NCI-H2196 treated with DMSO at 0.1 percent for 48 hours (cell line): ENCODE measurements around the gene ZNF597.
"Not testable (repeated sequence)": the region's sequence is repeated elsewhere in the genome, so short reads cannot be mapped to it uniquely, and the experiment has no call there.

Experiments used
- DNase-seq: peaks from one replicate; lab custom pipeline; 2025; ENCODE audit not compliant: unreplicated experiment; lab: John Stamatoyannopoulos, UW

The ZNF597 gene

DNA sequence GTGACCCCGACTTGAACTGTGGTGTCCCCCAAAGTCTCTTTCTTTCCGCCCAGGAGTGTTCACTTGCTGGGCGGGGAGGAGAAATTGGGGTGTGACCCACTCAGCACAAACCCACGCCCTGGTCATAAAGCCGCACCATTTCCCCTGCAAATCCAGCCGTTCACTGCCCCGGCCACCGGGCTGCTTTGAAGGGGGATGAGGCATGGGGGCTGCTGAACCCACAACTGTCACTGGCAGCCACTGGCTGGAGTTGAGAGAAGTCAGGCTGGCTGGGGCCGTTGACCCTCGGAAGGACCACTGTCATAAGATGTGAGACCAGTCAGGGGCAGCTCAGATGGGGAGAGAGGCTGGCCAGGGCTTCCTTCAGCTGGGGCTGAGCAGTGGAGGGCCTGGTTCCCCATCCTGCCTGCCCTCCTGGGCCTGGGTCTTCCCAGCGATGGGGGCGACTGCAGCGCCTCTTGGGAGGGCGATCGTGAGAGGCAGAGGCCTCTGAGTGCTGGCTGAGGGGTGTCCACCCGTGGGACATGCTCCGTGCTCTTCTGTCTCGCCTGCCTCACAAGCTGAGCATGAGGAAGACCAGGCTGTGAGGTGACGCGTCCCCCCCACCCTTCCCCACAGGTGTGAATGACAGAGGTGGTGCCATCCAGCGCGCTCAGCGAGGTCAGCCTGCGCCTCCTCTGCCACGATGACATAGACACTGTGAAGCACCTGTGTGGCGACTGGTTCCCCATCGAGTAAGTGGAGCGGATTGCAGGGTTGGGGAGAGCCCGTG, 32.5 kb upstream of the ZNF597 start:
- DNase-seq: no peak

DNA sequence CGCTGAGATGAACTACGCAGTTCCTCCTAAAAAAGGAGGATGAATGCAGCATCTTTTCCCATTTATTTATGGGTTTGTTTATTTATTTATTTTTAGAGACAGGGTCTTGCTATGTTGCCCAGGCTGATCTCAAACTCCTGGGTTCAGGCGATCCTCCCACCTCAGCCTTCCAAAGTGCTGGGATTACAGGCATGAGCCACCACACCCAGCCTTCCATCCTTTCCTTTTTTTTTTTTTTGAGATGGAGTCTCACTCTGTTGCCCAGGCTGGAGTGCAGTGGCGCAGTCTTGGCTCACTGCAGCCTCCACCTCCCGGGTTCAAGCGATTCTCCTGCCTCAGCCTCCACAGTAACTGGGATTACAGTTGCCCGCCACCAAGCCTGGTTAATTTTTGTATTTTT, 31.6 kb upstream of the ZNF597 start:
- not testable (repeated sequence) for DNase-seq

DNA sequence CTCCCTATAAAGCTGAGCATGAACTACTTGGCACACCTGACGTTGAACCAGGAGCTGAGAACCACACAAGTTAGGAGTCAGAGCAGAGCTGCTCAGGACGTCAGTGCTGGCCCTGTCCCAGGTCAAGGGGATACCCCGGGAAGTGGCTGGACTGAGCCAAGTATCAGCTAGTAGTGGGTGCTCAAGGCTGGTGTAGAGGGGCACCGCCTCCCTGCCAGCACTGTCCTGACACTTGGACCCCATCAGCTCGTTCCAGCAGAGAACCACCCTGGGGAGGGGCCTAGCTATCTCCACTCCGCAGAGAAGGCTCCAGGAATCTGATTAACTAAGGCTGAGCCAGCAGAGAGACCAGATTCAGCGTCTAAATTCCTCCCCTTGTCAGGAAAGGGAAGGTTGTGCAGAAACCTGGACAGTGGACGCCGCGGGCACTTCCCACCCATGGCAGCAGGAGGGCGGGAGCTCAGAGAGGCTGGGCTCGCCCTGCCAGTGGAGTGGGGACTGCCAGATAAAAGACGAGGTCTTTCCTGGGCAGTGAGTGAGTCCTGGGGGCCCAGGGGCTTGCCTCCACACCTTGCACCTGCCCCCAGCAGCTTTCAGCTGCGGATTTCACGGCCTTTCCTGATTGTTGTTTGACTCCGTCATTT, 31.0 kb upstream of the ZNF597 start:
- DNase-seq: no peak

DNA sequence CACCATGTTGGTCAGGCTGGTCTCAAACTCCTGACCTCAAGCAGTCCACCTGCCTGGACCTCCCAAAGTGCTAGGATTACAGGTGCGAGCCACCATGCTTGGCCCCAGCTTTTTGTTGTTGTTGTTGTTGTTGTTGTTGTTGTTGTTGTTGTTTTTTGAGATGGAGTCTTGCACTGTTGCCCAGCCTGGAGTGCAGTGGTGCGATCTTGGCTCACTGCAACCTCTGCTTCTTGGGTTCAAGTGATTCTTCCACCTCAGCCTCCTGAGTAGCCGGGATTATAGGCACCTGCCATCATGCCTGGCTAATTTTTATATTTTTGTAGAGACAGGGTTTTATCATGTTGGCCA, 30.3 kb upstream of the ZNF597 start:
- DNase-seq: not testable (repeated sequence)

DNA sequence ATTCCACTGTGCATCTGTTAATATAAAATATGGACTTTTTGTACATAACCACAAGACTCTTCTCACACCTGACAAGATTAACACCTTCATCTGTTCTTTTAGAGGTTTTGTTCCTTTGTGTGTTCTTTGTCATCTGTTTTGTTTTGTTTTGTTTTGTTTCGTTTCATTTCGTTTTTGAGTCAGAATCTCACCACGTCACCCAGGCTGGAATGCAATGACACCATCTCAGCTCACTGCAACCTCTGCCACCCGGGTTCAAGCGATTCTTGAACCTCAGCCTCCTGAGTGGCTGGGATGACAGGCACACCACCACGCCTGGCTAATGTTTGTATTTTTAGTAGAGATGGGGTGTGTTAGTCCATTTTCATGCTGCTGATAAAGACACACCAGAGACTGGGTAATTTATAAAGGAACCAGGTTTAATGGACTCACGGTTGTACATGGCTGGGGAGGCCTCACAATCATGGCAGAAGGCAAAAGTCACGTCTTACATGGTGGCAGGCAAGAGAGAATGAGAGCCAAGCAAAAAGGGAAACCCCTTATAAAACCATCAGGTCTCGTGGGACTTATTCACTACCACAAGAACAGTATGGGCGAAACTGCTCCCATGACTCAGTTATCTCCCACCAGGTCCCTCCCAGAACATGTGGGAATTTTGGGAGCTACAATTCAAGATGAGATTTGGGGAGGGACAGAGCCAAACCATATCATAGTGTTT, 29.7 kb upstream of the ZNF597 start:
- DNase-seq: no peak

DNA sequence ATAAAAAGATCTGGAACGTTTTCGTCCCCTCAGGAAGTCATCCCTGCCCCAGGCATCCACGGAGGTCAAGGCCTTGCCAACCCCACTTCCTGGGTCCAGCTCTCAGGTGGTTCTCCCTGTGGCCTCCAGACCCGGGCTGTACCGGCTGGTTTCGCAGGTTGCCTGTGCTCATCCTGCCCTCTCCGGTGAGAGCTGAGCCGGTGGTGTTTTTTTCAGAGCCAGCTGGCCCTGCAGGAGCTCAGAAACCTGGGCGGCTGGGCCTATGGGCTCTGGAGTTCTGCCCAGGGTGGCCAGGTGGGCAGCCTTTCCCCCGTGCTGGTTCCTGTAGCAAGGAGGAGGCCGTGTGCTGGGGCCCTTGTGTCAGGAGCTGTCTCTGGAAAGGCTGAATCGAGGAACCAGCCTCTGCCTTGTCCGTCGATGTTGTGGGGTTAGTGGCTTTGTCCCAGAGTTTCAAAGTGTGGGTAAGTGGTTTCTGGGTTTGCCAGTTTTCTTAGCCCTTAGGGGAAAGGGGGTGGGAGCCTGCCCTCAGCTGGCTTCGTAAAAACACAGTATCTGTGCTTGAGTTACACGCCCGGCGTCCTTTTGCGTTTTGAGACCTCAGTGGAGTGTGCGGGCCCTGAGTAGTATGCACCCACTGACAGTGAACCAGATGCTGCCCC, 28.3 kb upstream of the ZNF597 start:
- no peak for DNase-seq

DNA sequence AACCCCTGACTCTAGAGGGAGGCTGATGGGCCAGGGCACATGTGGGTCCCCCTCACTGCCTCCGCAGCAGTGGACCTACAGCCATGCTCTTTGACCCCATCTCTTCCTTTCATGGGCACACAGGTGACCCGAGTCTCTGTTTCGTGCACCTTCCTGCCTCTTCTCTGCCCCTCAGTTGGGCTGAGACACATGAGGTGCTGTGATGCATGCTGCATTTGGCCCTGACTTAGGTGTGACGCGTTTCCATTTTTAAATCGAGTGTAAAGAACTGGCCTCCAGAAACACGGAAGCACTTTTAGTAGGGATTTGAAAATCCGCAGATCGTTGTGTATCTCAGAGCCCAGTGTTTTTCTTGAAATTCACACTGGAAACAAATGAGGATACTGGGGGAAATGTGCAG, 27.4 kb upstream of the ZNF597 start:
- no peak for DNase-seq

DNA sequence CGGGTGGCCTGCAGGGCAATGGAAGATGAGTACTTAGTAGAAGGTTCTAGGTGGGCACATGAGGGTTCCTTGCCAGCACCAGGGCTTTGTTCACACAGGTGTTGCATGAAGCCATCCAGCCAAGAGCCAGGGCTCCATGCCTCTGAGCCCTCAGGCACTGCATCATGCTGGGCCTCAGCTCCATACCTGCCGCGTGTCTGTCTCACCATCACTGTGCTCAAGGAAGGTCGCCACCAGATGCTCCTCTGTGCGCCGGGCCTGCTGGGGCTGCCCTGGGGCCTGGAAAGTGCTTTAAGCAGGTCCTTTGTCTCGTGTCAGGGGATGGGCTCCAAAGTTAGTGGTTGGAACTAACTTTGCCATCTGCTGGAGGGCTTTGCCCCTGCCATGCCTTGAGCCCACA, 26.4 kb upstream of the ZNF597 start:
- DNase-seq: no peak

DNA sequence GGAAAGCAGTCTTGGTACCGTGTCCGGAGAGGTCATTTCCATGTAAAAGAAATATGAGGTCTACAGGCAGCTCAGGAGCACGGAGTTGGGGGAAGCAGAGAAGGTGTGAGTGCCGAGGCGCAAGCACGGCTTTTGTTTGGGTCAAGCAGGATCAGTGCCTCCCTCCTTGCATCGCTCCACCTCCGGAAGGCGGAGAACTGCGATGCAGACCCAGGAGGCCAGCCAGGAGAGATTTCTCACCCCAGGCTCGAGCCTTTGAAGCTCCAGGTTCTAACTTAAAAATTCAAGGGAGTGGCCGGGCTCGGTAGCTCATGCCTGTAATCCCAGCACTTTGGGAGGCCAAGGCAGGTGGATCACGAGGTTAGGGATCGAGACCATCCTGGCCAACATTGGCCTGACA, 25.2 kb upstream of the ZNF597 start:
- DNase-seq: no peak

DNA sequence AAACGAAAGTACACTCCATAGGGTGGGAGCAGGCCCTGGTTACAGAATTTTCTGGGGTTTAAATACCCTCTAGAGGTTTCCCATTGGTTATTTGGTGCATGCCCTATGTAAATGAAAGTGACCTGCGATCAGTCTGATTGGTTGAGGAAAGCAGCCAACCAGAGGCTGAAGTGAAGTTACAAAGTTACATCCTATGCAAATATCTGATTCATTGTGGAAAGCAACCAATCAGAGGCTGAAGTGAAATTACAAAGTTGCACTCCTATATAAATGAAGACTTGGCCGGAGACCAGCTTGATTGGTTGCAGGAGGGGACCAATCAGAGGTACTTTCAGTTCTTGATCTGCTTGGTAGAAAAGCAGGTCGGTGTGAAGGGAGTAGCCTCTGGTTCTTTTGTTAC, 24.6 kb upstream of the ZNF597 start:
- peak; percentile 42 for DNase-seq

DNA sequence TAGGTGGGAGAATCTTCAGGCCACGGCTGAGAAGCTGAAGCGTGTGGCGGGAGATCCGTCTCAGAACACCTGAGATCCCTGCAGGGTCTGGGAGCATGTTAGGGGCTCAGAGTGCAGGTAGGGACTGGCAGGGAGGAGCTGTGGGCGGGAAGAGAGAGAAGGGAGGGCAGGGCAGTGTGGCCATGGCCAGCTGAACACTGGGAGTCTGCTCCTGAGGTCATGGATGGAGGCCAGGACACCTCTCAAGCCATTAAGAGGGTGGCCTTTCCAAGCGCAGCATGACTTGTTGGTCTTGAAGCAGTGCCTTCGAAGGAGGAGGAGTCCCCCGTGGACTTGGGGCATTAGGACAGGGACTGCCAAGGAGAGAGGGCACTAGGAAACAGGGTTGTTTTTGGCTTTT, 23.9 kb upstream of the ZNF597 start:
- DNase-seq: no peak

DNA sequence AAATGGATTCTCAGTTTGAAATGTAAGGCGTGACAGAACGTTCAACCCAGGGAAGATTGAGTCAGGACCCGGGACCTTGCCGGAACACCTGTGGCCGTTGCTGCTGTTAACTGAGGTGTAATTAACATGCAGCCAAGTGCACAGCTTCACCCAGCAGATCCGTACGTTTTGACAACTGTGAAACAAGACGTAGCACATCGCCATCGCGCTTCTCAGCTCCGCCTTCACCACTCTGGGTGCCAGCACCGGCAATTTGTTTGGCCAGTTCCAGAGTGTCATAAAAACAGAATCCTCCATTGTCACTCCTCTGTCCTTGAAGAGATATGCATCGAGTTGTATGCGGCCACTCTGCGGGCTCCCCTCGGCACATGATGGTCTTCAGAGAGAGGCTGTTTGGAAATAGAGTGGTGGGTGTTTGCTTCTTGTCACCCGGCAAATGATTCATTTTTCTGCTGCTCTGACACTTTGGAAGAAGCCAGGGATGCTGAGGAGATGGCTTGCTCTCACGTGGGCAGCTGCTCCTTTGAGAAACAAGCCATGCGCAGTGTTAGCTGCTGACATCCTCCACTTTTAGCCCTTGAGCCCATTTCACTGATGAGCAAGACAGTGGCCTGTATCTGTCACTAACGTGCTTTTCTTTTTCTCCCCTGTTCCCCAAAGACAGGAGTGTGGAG, 22.7 kb upstream of the ZNF597 start:
- no peak for DNase-seq

DNA sequence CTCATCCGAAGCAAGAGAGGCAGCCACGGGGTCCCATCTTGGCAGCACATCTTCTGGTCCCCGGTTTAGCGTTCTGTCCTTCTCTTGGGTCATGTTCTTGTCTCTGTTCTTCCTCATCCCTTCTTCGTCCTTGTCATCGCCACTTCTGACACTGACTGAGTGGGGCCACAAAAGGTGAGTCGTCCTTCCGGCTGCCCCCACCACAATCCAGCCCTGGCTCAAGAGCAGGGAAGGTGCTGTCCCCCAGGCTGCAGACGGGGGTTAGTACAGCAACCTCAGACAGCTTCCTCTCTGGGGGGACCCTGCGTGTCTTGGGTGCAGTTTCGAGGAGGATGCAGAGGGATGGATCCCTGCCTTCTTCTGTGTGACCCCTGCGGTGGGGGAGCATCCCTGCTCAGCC, 22.0 kb upstream of the ZNF597 start:
- no peak for DNase-seq

DNA sequence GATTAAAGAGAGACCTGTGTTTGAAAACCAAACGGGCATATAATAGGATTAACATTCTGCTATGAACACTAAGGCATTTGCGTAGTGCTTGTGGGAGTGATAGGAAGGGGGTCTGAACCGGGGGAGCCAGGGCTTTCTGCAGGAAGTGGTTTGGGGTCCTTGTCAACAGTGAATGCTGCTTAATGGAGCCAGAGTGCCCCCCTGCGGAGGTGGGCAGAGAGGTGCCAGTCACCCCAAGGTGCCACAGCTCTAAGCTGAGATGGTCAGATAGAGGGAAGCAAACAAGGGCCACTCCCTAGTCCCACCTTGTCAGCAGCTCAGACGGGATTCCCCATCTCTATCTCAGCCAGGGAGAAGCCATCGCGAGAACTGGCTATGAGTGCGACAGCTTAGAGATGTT, 17.8 kb upstream of the ZNF597 start:
- DNase-seq: no peak

DNA sequence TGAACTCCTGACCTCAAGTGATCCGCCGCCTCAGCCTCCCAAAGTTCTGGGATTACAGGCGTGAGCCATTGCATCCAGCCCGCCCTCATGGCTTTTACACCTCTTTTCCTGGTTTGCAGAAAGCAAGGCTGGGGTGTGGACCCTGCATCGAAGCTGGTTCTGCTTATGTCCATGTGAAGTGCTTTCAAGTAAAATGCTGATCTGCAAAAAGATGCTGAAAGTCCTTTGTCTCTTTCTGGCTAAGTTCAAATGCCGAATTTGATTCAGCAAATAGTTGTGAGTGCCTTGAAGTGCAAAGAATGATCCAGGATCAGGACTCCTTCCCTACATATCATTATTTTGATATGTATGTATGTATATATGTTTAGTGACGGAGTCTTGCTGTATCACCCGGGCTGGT, 17.3 kb upstream of the ZNF597 start:
- DNase-seq: no peak

DNA sequence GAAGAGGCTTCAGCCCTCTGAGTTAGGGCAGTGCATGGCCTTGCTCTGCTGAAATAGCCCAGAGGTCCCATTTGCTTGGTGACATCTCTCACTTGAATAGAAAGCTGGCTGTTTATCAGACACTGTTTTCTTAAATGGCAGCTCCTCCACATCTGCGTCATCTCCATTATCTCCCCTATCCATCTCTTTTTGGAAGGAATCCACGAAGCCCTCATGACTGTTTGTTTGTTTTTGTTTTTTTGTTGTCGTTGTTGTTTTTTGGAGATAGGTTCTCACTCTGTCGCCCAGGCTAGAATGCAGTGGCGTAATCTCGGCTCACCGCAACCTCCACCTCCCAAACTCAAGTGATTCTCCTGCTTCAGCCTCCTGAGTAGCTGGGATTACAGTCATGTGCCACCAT, 16.8 kb upstream of the ZNF597 start:
- no peak for DNase-seq

DNA sequence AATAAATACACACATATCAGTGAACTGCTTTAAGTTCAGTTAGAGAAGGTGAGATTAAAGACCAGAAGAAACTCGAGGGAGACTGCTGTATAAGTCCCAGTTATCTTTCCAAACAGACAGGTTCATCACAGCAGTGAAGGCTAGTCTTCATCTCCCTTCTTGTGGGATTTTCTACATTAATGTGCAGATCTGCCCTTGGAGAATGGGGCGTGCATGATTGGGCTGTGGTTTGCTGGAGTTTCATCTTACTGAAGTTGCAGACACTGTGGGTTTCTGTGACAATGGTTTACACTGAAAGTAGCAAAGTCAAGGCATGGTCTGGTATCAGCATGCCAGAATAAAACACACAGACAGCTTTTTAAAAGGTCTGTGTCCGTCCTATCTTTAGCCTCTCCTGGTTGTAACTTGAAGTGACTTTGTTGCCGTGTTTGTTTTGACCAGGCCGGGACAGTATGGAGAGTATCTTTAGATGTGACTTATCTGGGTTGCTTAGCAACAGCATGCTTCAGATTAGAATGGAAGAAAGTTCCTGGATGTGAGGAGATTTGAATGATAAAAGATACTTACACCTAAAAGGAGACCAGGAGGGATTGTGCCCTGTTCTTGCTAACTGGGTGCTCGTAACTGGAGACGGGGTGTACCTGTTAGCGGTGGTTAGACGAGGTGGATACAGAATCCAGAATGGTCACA, 16.2 kb upstream of the ZNF597 start:
- DNase-seq: no peak

DNA sequence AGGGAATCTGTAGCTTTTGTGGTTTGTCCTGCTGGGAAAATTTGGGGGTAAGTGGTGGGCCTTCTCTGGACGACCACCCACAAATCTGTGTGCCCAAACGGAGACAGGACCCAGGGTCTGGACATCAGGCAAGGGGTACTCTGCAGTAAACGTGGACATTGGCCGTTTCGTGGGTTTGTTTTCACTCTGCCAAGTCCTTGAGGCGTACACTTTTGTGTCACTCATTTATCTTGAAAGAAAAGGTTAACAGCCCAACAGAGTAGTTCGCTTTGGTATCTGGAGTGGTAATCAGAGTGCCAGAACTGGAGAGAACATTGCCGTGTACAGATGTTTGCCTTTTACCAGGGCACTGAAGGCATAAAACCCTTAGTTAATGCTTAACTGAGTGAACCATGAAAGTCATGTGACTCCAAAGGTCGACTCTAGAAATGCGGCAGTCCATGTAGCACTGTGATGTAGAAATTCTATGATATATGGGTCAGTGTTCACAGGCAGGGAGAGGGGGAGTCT, 15.6 kb upstream of the ZNF597 start:
- DNase-seq: no peak

DNA sequence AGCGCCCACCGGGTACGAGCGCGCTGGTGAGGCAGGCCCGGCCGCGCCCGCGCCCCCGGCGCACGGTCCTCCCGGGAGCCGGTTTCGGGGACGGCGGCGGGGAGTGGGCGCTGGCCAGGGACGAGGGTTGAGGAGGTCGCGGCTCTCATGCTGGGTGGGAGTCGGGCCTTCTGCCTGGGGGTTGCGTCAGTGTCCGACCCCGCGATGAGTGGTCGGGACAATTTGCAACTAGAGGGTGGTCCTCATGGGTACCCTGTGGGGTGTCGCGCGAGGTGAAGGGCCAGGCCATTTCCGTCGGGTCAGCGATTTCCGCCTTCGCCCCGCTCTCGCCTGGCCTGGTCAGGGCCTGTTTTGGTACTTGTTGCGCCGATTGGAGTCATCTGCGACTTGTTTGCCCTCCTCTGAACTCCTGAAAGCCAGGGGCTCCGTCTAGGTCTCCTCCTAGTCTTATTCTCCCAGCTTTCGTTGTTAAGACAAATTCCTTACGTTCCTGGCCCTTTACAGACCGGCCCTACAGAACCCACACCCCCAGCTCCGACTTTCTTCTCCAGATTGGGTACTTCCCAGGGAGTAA, 15.1 kb upstream of the ZNF597 start:
- DNase-seq: no peak
